Gastroesophageal sphincter (tissue), 4 donors: Measurements from ENCODE around the gene SMIM35. TPM values are rescaled to one million over a fixed set of nuclear protein-coding genes. Genes with fewer than 3 reads are reported as not detected.

Source experiments
- ATAC-seq: fragments of 150-250 bp; one replicate; pipeline ENCODE4 v1.9.1; 2016; ENCODE audit warnings: mild to moderate bottlenecking, moderate library complexity
- H3K27ac ChIP-seq, 4 donors: fragments of 200-600 bp; sonication (generic) in 3 of 4; 1 replicate in 3 of 4; 2 replicates in 1 of 4; pipeline ENCODE4 v1.5.1; 2016 to 2019
- H3K27me3 ChIP-seq: fragments of 200-600 bp; sonication (generic); one replicate; pipeline ENCODE4 v1.5.1; 2019
- H3K36me3 ChIP-seq, 2 donors: fragments of 200-600 bp; sonication (generic); one replicate each; pipeline ENCODE4 v1.5.1; 2019; ENCODE audit warnings: control low read depth in 1 of 2
- H3K4me1 ChIP-seq, 3 donors: fragments of 200-600 bp; sonication (generic); 1 replicate in 2 of 3; 2 replicates in 1 of 3; pipeline ENCODE4 v1.5.1; 2016 to 2019; ENCODE audit warnings: control low read depth in 2 of 3
- H3K4me3 ChIP-seq, 2 donors: fragments of 200-600 bp; sonication (generic); one replicate each; pipeline ENCODE4 v1.5.1; 2019; ENCODE audit warnings: mild to moderate bottlenecking in 1 of 2, moderate library complexity in 1 of 2
- H3K9me3 ChIP-seq, 3 donors: fragments of 200-600 bp; sonication (generic); one replicate each; pipeline ENCODE4 v1.5.1; 2017 to 2019; ENCODE audit warnings: control low read depth in 2 of 3
- CTCF ChIP-seq, 4 experiments: fragments of 200-600 bp in 2 of 4; fragments of 450-650 bp in 2 of 4; sonication (generic) in 1 of 4; IDR thresholded peaks; one replicate each; pipeline ENCODE4 v1.5.1; 2017 to 2019; ENCODE audit warnings: antibody characterized with exemption in 4 of 4, mild to moderate bottlenecking in 2 of 4, moderate library complexity in 2 of 4
- EP300 ChIP-seq: sonication (generic); formaldehyde crosslinking; IDR thresholded peaks from one replicate; pipeline ENCODE4 v1.6.1; 2017; ENCODE audit warnings: antibody characterized with exemption, mild to moderate bottlenecking
- POLR2A ChIP-seq, 2 donors: fragments of 450-650 bp; IDR thresholded peaks; one replicate each; pipeline ENCODE4 v1.6.1; 2017; ENCODE audit warnings: antibody characterized with exemption in 2 of 2, mild to moderate bottlenecking in 2 of 2, moderate library complexity in 1 of 2
- POLR2AphosphoS5 ChIP-seq: sonication (generic); formaldehyde crosslinking; IDR thresholded peaks from one replicate; pipeline ENCODE4 v1.6.1; 2017; ENCODE audit warnings: antibody characterized with exemption
- WGBS, 2 donors: methylation state at CpG; one replicate each; pipeline ENCODE4 v1.1.5; 2018; ENCODE audit warnings: low coverage in 1 of 2; 5-methylcytosine and 5-hydroxymethylcytosine counted together
- total RNA-seq, 4 donors: library from RNA; depleted of rRNA; stranded (reverse); fragments of >200 nt; gene quantifications; one replicate each; pipeline ENCODE4 v1.1.0, GENCODE V29; 2016

SMIM35 gene
- total RNA-seq, 4 donors from 2014 or later = 0.13 TPM; not detected in 3

GRCh38 chr11:118117790-118118601 is 31.2 kb upstream of the SMIM35 start:
- peaks cover 20% of the 10 kb centered on the region for H3K27me3 ChIP-seq
- no peak overlapping the region for H3K27ac ChIP-seq
- no peaks in the 10 kb centered on the region for H3K36me3 ChIP-seq
- no peaks in the 10 kb centered on the region for H3K9me3 ChIP-seq
- WGBS, 2 donors = 65 to 72% methylated on average over 4 to 6 of the region's 9 CpGs
- H3K4me3 ChIP-seq = no peak overlapping the region
- TF ChIP-seq CTCF (IDR thresholded peaks at IDR 0.05) (no peak), EP300 (no peak), POLR2AphosphoS5 (no peak), POLR2A (IDR thresholded peaks at IDR 0.05) (no peak)
- ATAC-seq = no peak
- H3K4me1 ChIP-seq = no peaks in the 10 kb centered on the region

- Histone ChIP-seq H3K4me3 (no peak overlapping the region), H3K36me3 (no peaks in the 10 kb centered on the region), H3K9me3 (no peaks in the 10 kb centered on the region), H3K27me3 (peaks cover 20% of the 10 kb centered on the region), H3K27ac (no peak overlapping the region), H3K4me1 (no peaks in the 10 kb centered on the region)
- ATAC-seq = no peak
- 81 to 83% methylated on average over 4 to 7 of the region's 7 CpGs for WGBS, 2 donors
- no peak for TF ChIP-seq POLR2AphosphoS5
- TF ChIP-seq EP300 = no peak
- TF ChIP-seq POLR2A (IDR thresholded peaks at IDR 0.05) = no peak
- no peak for TF ChIP-seq CTCF (IDR thresholded peaks at IDR 0.05)
Observed at GRCh38 chr11:118115048-118115447, 28.3 kb upstream of the SMIM35 start.

GRCh38 chr11:118114266-118114665 is 27.5 kb upstream of the SMIM35 start:
- Histone ChIP-seq H3K4me3 (no peak overlapping the region), H3K4me1 (no peaks in the 10 kb centered on the region), H3K36me3 (no peaks in the 10 kb centered on the region), H3K27me3 (peaks cover 20% of the 10 kb centered on the region), H3K27ac (no peak overlapping the region), H3K9me3 (no peaks in the 10 kb centered on the region)
- WGBS, 2 donors = 100% methylated on average over 1 of the region's 1 CpG; no CpG with 5 or more reads in 1 of the 2 donors
- ATAC-seq = no peak
- TF ChIP-seq POLR2AphosphoS5 (no peak), CTCF (IDR thresholded peaks at IDR 0.05) (no peak), POLR2A (IDR thresholded peaks at IDR 0.05) (no peak), EP300 (no peak)

- TF ChIP-seq EP300 (no peak), POLR2A (IDR thresholded peaks at IDR 0.05) (no peak)
- no peaks in the 10 kb centered on the region for H3K4me1 ChIP-seq
- ATAC-seq = no peak
- H3K4me3 ChIP-seq = no peak overlapping the region
- no peaks in the 10 kb centered on the region for H3K9me3 ChIP-seq
- H3K36me3 ChIP-seq = no peaks in the 10 kb centered on the region
- peaks cover 20% of the 10 kb centered on the region for H3K27me3 ChIP-seq
- 94% methylated on average over 6 of the region's 11 CpGs; no CpG with 5 or more reads in 1 of the 2 donors for WGBS, 2 donors
- no peak overlapping the region for H3K27ac ChIP-seq
Observed at GRCh38 chr11:118112711-118113430, 26.1 kb upstream of the SMIM35 start.

- H3K4me1 ChIP-seq = no peaks in the 10 kb centered on the region
- H3K36me3 ChIP-seq = no peaks in the 10 kb centered on the region
- no peak for ATAC-seq
- no peak overlapping the region for H3K27ac ChIP-seq
- peaks cover 13% of the 10 kb centered on the region for H3K27me3 ChIP-seq
- 71 to 100% methylated on average over 1 to 3 of the region's 6 CpGs for WGBS, 2 donors
- no peak overlapping the region for H3K4me3 ChIP-seq
- TF ChIP-seq EP300 = no peak
- H3K9me3 ChIP-seq = no peaks in the 10 kb centered on the region
Observed at GRCh38 chr11:118111744-118112035, 24.9 kb upstream of the SMIM35 start.
